ENCODE data around the gene ABCG1.

DNA sequence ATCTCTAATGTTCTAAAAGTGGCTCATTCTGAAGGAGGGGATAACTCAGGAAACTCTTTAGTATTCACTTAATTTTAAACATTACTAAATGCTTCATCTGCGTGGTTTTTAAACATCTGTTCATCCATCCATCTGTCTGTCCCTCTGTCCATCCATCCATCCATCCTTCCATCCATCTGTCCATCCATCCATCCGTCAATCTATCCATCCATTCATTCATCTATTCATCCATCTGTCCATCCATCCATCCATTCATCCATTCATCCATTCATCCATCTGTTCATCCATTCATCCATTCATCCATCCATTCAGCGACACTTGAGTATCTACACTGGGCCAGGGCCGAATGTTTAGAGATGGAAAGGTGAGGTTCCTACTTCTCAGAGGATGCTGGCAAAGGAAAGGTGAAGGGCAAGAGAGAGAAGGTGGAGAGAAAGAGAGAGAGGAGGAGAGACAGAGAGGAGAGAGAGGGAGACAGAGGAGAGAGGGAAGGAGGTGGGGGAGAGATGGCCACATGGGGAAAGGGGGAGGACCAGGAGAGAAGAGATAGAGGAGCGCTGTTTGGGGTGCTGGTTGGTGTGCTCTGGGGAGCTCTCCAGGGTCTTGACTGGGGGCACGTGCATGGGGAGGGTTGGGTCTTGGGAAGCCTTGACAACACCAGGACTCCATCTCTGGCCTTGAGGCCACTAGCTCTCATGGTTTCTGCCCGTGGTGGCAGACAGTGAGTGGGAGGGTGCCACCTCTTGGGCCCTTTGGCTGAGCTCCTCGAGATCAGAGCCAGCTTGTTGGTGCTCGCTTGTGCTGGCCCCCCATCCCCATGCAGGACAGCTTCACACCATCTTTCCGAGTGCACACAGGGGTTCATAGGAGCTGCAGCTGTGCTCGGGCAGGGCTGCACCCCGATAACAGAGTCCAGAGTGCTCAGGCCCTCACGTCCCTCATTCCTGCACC, 45.6 kb downstream of the ABCG1 start:
- TF ChIP-seq EZH2 (IDR thresholded peaks at IDR 0.05; ENCODE audit: borderline replicate concordance) (no peak), CTCF (IDR thresholded peaks at IDR 0.05; ENCODE audit: poor library complexity) (no peak)
